Measurements from ENCODE around the gene INHA. TPM values are rescaled to one million over a fixed set of nuclear protein-coding genes. Genes with fewer than 3 reads are reported as not detected.
A peak's percentile ranks its signal among the peaks of the same experiment; 100 is the strongest.

INHA gene
- total RNA-seq, 1 donor from 2014 or later = not detected

DNA sequence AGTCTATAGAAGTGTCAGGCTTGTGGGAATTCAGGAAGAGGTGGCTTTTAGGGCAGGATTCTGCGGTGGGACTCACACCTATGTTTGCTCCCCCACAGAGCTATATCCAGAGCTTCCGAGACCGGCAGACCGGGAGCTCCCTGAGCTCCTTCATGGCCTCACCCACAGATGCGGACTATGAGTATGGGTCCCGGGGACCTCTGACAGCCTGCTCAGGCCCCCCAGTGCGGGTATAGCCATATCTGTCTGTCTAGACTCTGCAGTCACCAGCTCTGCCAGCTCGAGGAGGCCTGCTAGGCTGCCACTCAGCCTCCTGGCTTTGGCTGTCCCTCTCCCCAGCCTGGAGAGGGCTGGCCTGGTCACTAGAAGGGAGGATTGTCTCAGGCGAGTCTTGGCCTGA is 22.5 kb upstream of the INHA start:
- H3K9me3 Mint-ChIP-seq (ENCODE audit: unreplicated experiment) = no peaks in the 10 kb centered on the region
- H3K27me3 Mint-ChIP-seq (ENCODE audit: unreplicated experiment) = peaks cover 44% of the 10 kb centered on the region
- TF ChIP-seq, protein P1, sequence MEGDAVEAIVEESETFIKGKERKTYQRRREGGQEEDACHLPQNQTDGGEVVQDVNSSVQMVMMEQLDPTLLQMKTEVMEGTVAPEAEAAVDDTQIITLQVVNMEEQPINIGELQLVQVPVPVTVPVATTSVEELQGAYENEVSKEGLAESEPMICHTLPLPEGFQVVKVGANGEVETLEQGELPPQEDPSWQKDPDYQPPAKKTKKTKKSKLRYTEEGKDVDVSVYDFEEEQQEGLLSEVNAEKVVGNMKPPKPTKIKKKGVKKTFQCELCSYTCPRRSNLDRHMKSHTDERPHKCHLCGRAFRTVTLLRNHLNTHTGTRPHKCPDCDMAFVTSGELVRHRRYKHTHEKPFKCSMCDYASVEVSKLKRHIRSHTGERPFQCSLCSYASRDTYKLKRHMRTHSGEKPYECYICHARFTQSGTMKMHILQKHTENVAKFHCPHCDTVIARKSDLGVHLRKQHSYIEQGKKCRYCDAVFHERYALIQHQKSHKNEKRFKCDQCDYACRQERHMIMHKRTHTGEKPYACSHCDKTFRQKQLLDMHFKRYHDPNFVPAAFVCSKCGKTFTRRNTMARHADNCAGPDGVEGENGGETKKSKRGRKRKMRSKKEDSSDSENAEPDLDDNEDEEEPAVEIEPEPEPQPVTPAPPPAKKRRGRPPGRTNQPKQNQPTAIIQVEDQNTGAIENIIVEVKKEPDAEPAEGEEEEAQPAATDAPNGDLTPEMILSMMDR (IDR thresholded peaks at IDR 0.05; ENCODE audit: unreplicated experiment) = no peak
- no peak overlapping the region for H3K27ac Mint-ChIP-seq (ENCODE audit: unreplicated experiment)
- DNase-seq (ENCODE audit: low spot score) = no peak
- no peak overlapping the region for H3K4me3 Mint-ChIP-seq (ENCODE audit: unreplicated experiment)
- H3K36me3 Mint-ChIP-seq (ENCODE audit: low read depth, unreplicated experiment) = peaks cover 20% of the 10 kb centered on the region
- peaks cover 4% of the 10 kb centered on the region for H3K4me1 Mint-ChIP-seq (ENCODE audit: unreplicated experiment)

GRCh38 chr2:219551441-219552381 is 20.4 kb upstream of the INHA start:
- Mint-ChIP-seq H3K36me3 (ENCODE audit: low read depth, unreplicated experiment) (peaks cover 9% of the 10 kb centered on the region), H3K4me3 (ENCODE audit: unreplicated experiment) (no peak overlapping the region), H3K27ac (ENCODE audit: unreplicated experiment) (no peak overlapping the region), H3K4me1 (ENCODE audit: unreplicated experiment) (no peaks in the 10 kb centered on the region), H3K27me3 (ENCODE audit: unreplicated experiment) (peaks cover 35% of the 10 kb centered on the region), H3K9me3 (ENCODE audit: unreplicated experiment) (no peaks in the 10 kb centered on the region)
- TF ChIP-seq, protein P1 (IDR thresholded peaks at IDR 0.05; ENCODE audit: unreplicated experiment) = no peak
- DNase-seq (ENCODE audit: low spot score) = no peak

- TF ChIP-seq, protein P1 (IDR thresholded peaks at IDR 0.05; ENCODE audit: unreplicated experiment) = no peak
- Mint-ChIP-seq H3K4me3 (ENCODE audit: unreplicated experiment) (no peak overlapping the region), H3K4me1 (ENCODE audit: unreplicated experiment) (no peaks in the 10 kb centered on the region), H3K27ac (ENCODE audit: unreplicated experiment) (no peak overlapping the region), H3K36me3 (ENCODE audit: low read depth, unreplicated experiment) (peaks cover 9% of the 10 kb centered on the region), H3K9me3 (ENCODE audit: unreplicated experiment) (no peaks in the 10 kb centered on the region), H3K27me3 (ENCODE audit: unreplicated experiment) (peaks cover 32% of the 10 kb centered on the region)
- peak; percentile 88 for DNase-seq (ENCODE audit: low spot score)
Observed at GRCh38 chr2:219552382-219553167, 19.5 kb upstream of the INHA start.

DNA sequence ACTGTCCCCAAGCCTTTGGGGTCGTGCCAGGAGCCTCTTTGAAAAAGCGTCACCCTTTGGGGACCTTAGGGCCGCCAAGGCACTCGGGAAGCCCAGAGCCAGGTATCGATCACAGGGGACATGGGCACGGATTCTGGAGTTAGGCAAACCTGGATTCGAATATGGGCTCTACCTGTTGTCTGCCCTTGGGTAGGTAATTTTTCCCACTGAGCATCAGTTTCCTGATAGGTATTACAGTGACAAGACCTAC is 19.0 kb upstream of the INHA start:
- no peak for DNase-seq (ENCODE audit: low spot score)
- Mint-ChIP-seq H3K36me3 (ENCODE audit: low read depth, unreplicated experiment) (peaks cover 9% of the 10 kb centered on the region), H3K4me1 (ENCODE audit: unreplicated experiment) (no peaks in the 10 kb centered on the region), H3K27me3 (ENCODE audit: unreplicated experiment) (peaks cover 31% of the 10 kb centered on the region), H3K4me3 (ENCODE audit: unreplicated experiment) (peak overlapping the region; percentile 81), H3K27ac (ENCODE audit: unreplicated experiment) (no peak overlapping the region), H3K9me3 (ENCODE audit: unreplicated experiment) (no peaks in the 10 kb centered on the region)
- TF ChIP-seq, protein P1 (IDR thresholded peaks at IDR 0.05; ENCODE audit: unreplicated experiment) = no peak

Data from endothelial cell (in vitro differentiated cells).